ENCODE data around the gene OR52B4.
A peak's percentile ranks its signal among the peaks of the same experiment; 100 is the strongest.
"Not testable (repeated sequence)": the region's sequence is repeated elsewhere in the genome, so short reads cannot be mapped to it uniquely, and the experiment has no call there.

The OR52B4 gene

DNA sequence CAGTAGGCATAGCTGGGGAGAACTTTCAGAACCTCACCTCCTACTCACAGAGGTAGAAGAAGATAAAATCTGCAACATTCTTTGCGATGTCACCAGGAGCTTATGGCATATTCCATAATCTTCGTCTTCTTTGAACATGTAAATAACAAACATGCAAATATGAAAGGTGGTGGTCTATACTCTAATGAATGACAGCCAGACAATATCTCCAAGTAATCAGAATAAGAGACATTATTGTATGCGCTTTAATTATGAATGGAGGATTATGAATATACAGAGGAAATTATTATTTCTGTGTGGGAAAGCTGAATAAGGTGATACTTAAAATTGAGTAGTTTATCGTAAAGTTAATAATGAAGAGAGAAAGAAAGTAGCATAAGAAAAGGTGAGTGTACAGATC lies at the start of gene OR52B4:
OR52B4 (minus strand) TSS at position 101 of the 400 bp plus-strand sequence; CDS start at position 10, 91 bp downstream.
- FAIRE-seq (no peak), DNase-seq (ENCODE audit: extremely low spot score, insufficient read length, low read depth) (no peak)

DNA sequence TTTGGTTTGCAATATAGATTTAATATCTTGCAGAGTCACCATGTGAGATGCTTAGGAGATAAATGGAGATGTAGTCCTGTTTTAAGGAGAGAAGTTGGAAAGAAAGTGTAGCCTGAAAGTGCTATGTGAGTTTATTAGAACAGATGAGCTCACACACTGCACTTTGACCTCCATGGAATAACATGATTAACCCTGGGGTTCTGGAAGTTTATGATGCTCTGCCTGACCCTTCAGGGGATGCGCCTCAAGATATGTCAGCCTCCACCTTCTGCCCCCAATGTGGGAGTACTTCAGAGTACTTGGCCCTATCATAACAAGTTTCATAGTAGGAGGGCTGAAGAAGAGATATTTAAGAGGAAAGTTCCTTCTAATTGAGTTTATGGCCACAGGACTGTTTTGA lies 48.6 kb upstream of the OR52B4 start:
- FAIRE-seq (no peak), DNase-seq (ENCODE audit: extremely low spot score, insufficient read length, low read depth) (no peak)

DNA sequence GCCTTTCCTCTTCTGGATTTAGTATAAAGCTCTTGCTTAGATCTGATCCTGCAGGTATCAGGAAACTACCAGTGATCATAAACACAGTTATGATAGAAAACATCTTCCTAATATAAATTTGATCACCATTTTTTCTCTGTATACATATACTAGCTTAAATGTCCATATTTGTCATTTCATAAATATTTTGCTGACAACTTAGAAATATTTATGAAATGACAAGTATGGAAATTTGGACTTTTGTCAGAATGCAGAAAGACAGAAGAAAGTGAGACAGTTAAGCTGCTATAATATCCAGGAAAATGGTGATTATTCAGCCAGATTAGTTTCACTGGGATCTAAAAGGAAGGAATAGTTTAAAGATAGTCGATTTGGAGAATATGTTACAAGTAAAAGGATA lies 48.1 kb upstream of the OR52B4 start:
- FAIRE-seq (no peak), DNase-seq (ENCODE audit: extremely low spot score, insufficient read length, low read depth) (no peak)

DNA sequence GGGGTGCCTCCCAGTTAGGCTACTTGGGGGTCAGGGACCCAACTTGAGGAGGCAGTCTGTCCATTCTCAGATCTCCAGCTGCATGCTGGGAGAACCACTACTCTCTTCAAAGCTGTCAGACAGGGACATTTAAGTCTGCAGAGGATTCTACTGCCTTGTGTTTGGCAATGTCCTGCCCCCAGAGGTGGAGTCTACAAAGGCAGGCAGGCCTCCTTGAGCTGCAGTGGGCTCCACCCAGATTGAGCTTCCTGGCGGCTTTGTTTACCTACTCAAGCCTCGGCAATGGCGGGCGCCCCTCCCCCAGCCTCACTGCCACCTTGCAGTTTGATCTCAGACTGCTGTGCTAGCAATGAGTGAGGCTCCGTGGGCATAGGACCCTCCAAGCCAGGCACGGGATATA lies 38.0 kb upstream of the OR52B4 start:
- DNase-seq (ENCODE audit: extremely low spot score, insufficient read length, low read depth); FAIRE-seq: not testable (repeated sequence)

DNA sequence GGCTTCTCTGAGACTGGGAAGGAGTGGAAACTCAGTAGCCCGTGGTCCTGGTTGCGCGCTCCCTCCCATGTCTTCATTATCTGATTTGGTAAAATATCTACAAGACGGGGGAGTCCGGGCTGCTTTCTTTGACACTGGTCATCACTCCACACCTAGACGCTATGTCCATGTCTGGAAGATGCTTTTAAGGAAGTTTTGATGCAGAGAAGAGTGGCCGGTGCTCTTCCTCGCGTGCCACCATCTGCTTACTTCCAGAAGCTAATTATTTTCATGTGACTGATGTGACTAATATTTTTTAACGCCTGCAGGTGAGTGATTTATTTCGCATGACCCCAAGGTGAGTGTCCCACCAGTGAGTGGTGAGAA lies 25.7 kb upstream of the OR52B4 start:
- FAIRE-seq (no peak), DNase-seq (ENCODE audit: extremely low spot score, insufficient read length, low read depth) (no peak)

DNA sequence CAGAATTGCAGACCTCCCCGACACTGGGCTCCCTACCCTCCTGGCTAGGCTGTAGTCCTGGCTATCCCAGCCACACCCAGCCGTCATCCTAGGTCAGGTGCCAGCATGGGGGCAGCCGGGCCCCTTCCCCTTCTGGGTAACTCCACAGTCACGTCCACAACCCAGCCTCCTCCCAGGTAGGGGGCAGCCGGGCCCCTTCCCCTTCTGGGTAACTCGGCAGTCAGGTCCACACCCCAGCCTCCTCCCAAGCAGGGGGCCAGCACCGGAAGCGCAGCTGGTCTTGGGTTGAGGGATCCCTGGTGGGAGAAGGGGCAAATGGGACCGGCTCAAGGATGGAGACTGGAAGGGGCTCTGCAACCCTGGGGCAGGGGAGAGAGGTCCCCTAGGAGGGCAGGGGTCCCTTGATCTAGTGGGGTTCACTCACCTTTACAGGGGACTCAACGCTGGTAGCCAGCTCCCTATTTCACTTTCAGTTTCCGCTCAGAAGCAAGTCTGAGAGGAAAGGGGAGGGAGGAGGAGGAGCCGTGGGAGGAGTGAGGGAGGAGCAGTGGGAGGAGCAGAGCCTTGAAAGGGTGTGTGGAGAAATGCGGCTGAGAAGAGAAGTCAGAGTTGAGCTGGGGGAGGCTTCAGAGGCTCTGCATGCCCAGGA lies 25.1 kb upstream of the OR52B4 start, which contains the start of gene TRIM21:
TRIM21 (minus strand) TSS at position 494 of the 649 bp plus-strand sequence. CDS start 3,293 bp downstream, outside the sequence.
- FAIRE-seq: peak; percentile 99

DNA sequence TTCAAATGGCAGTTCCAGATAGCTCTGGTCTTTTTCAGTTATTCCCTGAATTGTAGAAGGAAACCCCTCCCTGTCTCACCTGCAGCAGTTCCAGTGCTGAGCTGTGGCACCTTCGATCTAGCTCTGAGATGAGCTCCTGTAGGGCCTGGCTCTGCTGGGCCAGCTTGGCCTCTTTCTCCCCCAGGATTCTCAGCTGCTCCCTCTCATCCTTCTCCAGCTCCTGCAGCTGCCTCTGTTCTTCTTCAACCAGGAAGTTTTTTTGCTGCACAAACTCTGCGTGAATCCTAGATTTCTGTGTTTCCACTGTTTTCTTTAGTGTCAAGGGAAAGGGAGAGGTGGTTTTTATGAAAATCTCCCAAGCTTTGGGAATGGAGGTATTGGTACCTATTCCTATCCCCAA lies 20.0 kb upstream of the OR52B4 start:
- no peak for DNase-seq (ENCODE audit: extremely low spot score, insufficient read length, low read depth)
- no peak for FAIRE-seq

More for the DNA sequence above, 25.1 kb upstream of the OR52B4 start, which contains the start of gene TRIM21:
- peak; percentile 61 for DNase-seq (ENCODE audit: extremely low spot score, insufficient read length, low read depth)

DNA sequence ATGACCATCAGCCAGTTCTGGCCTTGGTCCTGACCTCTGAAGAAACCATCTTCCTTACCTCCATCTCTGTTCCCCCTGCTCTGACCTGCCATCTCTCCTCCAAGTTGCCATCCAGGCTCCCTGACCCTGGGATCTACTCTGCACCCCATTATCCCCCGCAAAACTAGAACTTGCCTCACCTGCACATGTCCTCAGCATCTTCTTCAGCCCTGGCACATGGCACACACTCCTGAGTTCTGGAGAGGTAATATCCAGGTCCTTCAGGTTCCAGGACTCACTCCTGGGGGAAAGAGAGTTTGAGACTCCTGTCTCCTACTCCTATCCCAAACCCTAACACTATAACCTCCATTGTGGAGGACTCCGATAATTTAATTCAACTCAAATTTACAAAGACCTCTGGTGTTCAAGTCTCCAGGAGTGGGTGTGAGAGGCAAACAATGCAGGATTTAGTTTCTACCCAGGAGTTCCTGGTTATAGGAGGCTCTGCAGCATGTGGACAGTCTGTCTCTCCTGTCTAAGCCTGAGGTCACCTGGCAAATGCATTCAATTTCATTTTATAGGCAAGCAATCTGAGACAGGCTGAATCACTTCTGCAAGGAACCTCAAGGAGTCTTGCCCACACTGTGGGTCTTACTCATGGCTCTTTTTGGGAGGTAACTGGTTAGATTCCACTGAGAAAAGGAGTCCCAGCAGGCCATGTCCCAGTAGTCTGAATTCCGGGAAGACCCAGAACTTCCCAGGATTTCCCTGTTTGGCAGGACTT lies 18.0 kb upstream of the OR52B4 start:
- FAIRE-seq: no peak
- no peak for DNase-seq (ENCODE audit: extremely low spot score, insufficient read length, low read depth)

DNA sequence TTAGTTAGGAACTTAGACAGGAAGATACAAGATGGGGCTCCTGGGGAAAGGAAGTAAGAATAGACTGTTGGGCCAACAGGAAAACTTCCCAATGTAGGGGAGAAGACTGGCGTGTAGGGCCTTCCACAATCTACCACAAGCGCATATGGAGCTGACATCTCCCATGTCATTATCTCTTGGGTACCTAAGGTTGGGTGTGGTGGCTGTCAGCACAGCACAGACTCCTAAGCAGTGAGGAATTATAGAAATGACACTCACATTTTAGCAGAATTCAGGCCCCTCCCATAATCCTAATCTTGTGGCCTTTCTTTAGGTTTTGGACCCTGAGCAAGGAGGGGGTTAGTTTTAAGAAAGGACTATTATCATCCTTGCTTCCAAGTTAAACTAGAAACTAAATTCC lies 13.7 kb upstream of the OR52B4 start:
- DNase-seq (ENCODE audit: extremely low spot score, insufficient read length, low read depth) (no peak), FAIRE-seq (no peak)

DNA sequence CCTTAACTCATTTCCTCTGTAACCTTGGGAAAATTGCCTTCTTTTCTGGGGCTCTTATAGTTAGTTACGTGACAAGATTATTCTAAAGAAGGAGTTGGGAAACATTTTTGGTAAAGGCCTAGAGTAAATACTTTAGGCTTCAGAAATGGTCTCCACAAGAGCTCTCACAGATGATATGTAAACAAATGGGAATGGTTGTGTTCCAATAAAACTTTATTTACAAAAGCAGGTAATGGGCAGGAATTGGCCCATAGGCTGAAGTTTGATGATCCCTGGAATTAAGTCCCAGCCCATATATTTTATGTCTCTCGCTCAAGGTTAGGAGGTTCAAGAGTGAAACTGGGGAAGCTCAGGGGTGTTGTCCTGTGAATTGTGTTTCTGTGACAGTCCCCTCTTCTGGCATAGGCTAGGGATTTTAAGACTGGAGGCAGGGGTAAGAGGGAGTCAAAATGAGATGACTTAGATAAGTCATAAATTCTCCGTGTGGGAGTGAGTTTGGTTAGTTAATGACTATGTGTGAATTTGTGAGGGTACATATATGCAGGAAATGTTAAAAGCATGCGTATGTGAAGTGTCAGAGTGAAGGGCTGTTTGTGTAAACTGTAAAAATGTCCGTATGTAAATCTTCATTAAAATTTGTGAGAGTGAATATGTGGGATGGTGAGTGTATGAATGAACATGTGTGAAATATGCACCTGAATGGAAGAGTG lies 7.4 kb upstream of the OR52B4 start:
- FAIRE-seq (no peak), DNase-seq (ENCODE audit: extremely low spot score, insufficient read length, low read depth) (no peak)

DNA sequence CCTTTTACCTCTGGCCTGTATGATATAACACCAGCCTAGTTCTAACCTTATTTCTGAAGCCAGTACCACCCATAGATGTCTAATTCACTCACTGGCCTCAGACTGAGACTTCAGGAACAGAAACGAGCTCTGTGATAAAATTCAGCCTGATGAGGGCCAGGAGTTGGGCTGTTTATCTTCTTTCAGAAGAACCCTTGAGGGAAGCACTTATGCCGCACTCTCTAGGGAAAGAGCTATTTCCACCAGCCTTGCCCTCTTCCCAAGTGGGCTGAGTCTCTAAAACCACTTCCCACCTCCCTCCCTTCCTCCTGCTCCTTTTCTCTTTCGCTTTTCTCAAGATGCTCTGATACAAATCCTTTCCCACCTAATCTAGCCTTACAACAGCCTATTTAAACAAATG lies 2.0 kb upstream of the OR52B4 start:
- DNase-seq (ENCODE audit: extremely low spot score, insufficient read length, low read depth) (no peak), FAIRE-seq (no peak)

DNA sequence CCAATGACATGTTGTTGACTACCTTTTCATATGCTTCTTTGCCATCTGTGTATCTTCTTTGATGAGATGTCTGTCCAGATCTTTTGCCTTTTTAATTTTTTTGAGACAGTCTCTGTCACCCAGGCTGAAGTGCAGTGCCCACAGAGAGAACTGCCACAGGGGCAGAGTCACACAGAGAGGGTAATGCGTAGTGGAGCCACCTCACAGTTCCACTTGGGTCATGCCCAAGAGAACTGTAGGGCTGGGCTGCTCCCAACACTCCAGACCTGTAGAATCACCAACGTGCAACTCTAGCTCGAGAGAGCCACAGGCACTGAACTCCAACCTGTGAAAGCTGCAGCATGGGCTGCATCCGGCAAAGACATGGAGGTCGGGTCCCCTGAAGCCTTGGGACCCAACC lies 20.0 kb downstream of the OR52B4 start:
- DNase-seq (ENCODE audit: extremely low spot score, insufficient read length, low read depth); FAIRE-seq: not testable (repeated sequence)

DNA sequence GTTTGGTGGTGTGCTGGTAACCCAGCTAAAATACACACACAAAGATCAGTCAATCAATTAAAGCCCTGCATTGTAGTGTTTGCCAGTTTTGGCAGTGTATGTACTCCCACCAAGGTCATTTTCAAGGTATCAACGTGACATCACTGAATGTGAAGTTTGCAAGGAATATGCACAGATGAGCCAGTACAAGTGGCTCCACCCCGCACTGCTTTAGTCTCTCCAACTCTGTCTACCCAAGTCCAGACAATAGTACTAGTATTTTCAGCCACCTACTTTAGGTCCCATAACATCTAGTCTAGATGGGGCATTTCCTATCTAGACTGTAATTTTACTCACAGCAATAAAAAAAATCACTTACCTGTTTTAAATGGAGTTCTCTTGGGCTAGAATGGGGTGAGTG lies 22.8 kb downstream of the OR52B4 start:
- not testable (repeated sequence) for DNase-seq (ENCODE audit: extremely low spot score, insufficient read length, low read depth); FAIRE-seq

DNA sequence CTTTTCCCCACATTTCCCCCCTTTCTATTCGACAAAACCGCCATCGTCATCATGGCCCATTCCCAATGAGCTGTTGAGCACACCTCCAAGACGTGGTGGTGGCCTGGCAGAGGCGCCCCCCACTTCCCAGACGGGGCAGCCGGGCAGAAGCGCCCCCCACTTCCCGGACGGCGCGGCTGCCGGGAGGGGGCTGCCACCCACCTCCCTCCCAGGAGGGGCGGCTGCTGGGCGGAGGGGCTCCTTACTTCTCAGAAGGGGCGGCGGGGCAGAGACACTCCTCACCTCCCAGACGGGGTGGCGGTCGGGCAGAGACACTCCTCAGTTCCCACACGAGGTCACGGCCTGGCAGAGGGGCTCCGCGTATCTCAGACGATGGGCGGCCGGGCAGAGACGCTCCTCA lies 33.8 kb downstream of the OR52B4 start:
- DNase-seq (ENCODE audit: extremely low spot score, insufficient read length, low read depth); FAIRE-seq: not testable (repeated sequence)

Measured in GM18507 (cell line).